Gastrocnemius medialis (tissue), 4 donors: Measurements from ENCODE around the gene NCEH1.

ENCODE experiments used
- POLR2A ChIP-seq, 2 donors: fragments of 450-650 bp; IDR thresholded peaks; one replicate each; pipeline ENCODE4 v1.6.1; 2017; ENCODE audit warnings: antibody characterized with exemption in 2 of 2, mild to moderate bottlenecking in 2 of 2, moderate library complexity in 2 of 2
- TF ChIP-seq, protein P1 (sequence below), 5 experiments: fragments of 450-650 bp in 3 of 5; fragments of 200-600 bp in 2 of 5; sonication (generic) in 2 of 5; IDR thresholded peaks in 4 of 5; conservative IDR thresholded peaks in 1 of 5; 1 replicate in 4 of 5; 2 replicates in 1 of 5; pipeline ENCODE4 v1.5.1; 2016 to 2019; ENCODE audit warnings: antibody characterized with exemption in 5 of 5, mild to moderate bottlenecking in 3 of 5, moderate library complexity in 3 of 5

GRCh38 chr3:172658344-172659245, 52.3 kb downstream of the NCEH1 start:
- no peak for TF ChIP-seq POLR2A (IDR thresholded peaks at IDR 0.05)
- TF ChIP-seq, protein P1, sequence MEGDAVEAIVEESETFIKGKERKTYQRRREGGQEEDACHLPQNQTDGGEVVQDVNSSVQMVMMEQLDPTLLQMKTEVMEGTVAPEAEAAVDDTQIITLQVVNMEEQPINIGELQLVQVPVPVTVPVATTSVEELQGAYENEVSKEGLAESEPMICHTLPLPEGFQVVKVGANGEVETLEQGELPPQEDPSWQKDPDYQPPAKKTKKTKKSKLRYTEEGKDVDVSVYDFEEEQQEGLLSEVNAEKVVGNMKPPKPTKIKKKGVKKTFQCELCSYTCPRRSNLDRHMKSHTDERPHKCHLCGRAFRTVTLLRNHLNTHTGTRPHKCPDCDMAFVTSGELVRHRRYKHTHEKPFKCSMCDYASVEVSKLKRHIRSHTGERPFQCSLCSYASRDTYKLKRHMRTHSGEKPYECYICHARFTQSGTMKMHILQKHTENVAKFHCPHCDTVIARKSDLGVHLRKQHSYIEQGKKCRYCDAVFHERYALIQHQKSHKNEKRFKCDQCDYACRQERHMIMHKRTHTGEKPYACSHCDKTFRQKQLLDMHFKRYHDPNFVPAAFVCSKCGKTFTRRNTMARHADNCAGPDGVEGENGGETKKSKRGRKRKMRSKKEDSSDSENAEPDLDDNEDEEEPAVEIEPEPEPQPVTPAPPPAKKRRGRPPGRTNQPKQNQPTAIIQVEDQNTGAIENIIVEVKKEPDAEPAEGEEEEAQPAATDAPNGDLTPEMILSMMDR (IDR thresholded peaks at IDR 0.05 in 4 of 5, conservative IDR thresholded peaks at IDR 0.05 in 1 of 5) = no peak
